Central memory CD4-positive, alpha-beta T cell (primary cell): ENCODE results near the gene AKAP13.
A peak's percentile ranks its signal among the peaks of the same experiment; 100 is the strongest.
"Not testable (repeated sequence)": the region's sequence is repeated elsewhere in the genome, so short reads cannot be mapped to it uniquely, and the experiment has no call there.

ENCODE experiments used
- DNase-seq: peaks from one replicate; pipeline ENCODE4 v3.0.0; 2022
- total RNA-seq, 3 experiments: gene quantifications; one replicate each; lab custom pipeline; 2026; lab: John Stamatoyannopoulos, UW

AKAP13 gene
- total RNA-seq: 192 to 752 (median 697) reads per million in 3 experiments

- DNase-seq: peak; percentile 95
These were observed at the start of gene AKAP13 for GRCh38 chr15:85380217-85380811. TSS of gene AKAP13 (plus strand) at chr15:85380603. CDS start at chr15:85485721, 105,118 bp downstream.

GRCh38 chr15:85330901-85331588 lies 49.4 kb upstream of the AKAP13 start:
- DNase-seq: peak; percentile 60

GRCh38 chr15:85331655-85332285 lies 48.6 kb upstream of the AKAP13 start:
- DNase-seq: no peak

- DNase-seq: no peak
These were observed 47.1 kb upstream of the AKAP13 start for GRCh38 chr15:85333132-85333831.

- DNase-seq: no peak
These were observed 46.2 kb upstream of the AKAP13 start for GRCh38 chr15:85334241-85334640.

- no peak for DNase-seq
These were observed 45.0 kb upstream of the AKAP13 start for GRCh38 chr15:85335193-85335942.

GRCh38 chr15:85336880-85337279 lies 43.5 kb upstream of the AKAP13 start:
- no peak for DNase-seq

- no peak for DNase-seq
These were observed 42.9 kb upstream of the AKAP13 start for GRCh38 chr15:85337425-85338074.

GRCh38 chr15:85340321-85340665 lies 40.1 kb upstream of the AKAP13 start:
- DNase-seq: no peak

GRCh38 chr15:85340852-85341251 lies 39.6 kb upstream of the AKAP13 start:
- no peak for DNase-seq

- DNase-seq: not testable (repeated sequence)
These were observed 38.2 kb upstream of the AKAP13 start for GRCh38 chr15:85342163-85342562.

GRCh38 chr15:85343443-85343842 lies 37.0 kb upstream of the AKAP13 start:
- DNase-seq: not testable (repeated sequence)

GRCh38 chr15:85344241-85344640 lies 36.2 kb upstream of the AKAP13 start:
- DNase-seq: not testable (repeated sequence)

- not testable (repeated sequence) for DNase-seq
These were observed 35.7 kb upstream of the AKAP13 start for GRCh38 chr15:85344653-85345114.

- not testable (repeated sequence) for DNase-seq
These were observed 35.0 kb upstream of the AKAP13 start for GRCh38 chr15:85345196-85345918.

- DNase-seq: not testable (repeated sequence)
These were observed 33.8 kb upstream of the AKAP13 start for GRCh38 chr15:85346462-85347084.

GRCh38 chr15:85347264-85348047 lies 32.9 kb upstream of the AKAP13 start:
- DNase-seq: not testable (repeated sequence)

GRCh38 chr15:85348048-85348766 lies 32.2 kb upstream of the AKAP13 start:
- DNase-seq: not testable (repeated sequence)

- DNase-seq: not testable (repeated sequence)
These were observed 31.3 kb upstream of the AKAP13 start for GRCh38 chr15:85349062-85349461.
